Body of pancreas (tissue), 4 donors: ENCODE data around the gene RPS21.

Source experiments
- POLR2A ChIP-seq, 3 donors: fragments of 450-650 bp; IDR thresholded peaks; one replicate each; pipeline ENCODE4 v1.6.1; 2016; ENCODE audit warnings: antibody characterized with exemption in 3 of 3, mild to moderate bottlenecking in 2 of 3
- TF ChIP-seq, protein P1 (sequence below), 7 experiments: fragments of 450-650 bp in 4 of 7; fragments of 200-600 bp in 3 of 7; sonication (generic) in 3 of 7; IDR thresholded peaks; one replicate each; pipeline ENCODE4 v1.5.1; 2016 to 2019; ENCODE audit warnings: antibody characterized with exemption in 7 of 7

DNA sequence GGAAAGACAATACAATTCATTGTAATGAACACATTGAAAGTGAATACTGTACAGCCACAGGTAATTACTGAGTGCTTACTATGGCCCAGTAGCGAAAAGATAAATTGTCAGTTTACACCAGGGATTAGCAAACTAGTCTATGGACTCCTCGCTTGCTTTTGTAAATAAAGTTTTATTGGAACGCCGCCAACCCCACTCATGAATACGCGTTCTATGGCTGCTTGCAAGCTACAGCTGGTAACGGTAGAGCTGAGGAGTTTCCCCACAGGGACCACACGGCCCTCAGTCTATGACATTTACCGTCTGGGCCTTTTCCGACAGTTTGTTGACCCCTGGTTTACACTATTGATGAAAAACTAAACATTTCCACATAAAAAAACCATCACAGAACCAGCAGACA lies 44.0 kb upstream of the RPS21 start:
- TF ChIP-seq, protein P1, sequence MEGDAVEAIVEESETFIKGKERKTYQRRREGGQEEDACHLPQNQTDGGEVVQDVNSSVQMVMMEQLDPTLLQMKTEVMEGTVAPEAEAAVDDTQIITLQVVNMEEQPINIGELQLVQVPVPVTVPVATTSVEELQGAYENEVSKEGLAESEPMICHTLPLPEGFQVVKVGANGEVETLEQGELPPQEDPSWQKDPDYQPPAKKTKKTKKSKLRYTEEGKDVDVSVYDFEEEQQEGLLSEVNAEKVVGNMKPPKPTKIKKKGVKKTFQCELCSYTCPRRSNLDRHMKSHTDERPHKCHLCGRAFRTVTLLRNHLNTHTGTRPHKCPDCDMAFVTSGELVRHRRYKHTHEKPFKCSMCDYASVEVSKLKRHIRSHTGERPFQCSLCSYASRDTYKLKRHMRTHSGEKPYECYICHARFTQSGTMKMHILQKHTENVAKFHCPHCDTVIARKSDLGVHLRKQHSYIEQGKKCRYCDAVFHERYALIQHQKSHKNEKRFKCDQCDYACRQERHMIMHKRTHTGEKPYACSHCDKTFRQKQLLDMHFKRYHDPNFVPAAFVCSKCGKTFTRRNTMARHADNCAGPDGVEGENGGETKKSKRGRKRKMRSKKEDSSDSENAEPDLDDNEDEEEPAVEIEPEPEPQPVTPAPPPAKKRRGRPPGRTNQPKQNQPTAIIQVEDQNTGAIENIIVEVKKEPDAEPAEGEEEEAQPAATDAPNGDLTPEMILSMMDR (IDR thresholded peaks at IDR 0.05) = no peak
- TF ChIP-seq POLR2A (IDR thresholded peaks at IDR 0.05) = no peak
